GM23248 (cell line): ENCODE results near the gene CAPN9. TPM values are rescaled to one million over a fixed set of nuclear protein-coding genes. Genes with fewer than 3 reads are reported as not detected.
A peak's percentile ranks its signal among the peaks of the same experiment; 100 is the strongest.

Source experiments
- DNase-seq: peaks from one replicate; pipeline ENCODE4 v3.0.0-alpha.2; 2015
- H2AFZ ChIP-seq: fragments of 200-600 bp; sonication (generic); 2 replicates; pipeline ENCODE4 v1.6.1; 2016; ENCODE audit warnings: antibody characterized with exemption
- H3F3A ChIP-seq: fragments of 200-600 bp; sonication (generic); 2 replicates; pipeline ENCODE4 v1.6.1; 2016; ENCODE audit warnings: mild to moderate bottlenecking, antibody characterized with exemption, mixed run types; ENCODE audit not compliant: insufficient read depth
- H3K27ac ChIP-seq: fragments of 200-600 bp; sonication (generic); 2 replicates; pipeline ENCODE4 v1.5.1; 2016; ENCODE audit warnings: mild to moderate bottlenecking
- H3K27me3 ChIP-seq: fragments of 200-600 bp; sonication (generic); replicated peaks from 2 replicates; pipeline ENCODE4 v1.6.1; 2016; ENCODE audit warnings: mild to moderate bottlenecking; ENCODE audit not compliant: insufficient read depth
- H3K36me3 ChIP-seq: fragments of 200-600 bp; sonication (generic); 2 replicates; pipeline ENCODE4 v1.6.1; 2016; ENCODE audit warnings: low read depth, mild to moderate bottlenecking
- H3K4me1 ChIP-seq: fragments of 200-600 bp; sonication (generic); 2 replicates; pipeline ENCODE4 v1.6.1; 2016; ENCODE audit warnings: mild to moderate bottlenecking; ENCODE audit not compliant: insufficient read depth
- H3K4me2 ChIP-seq: fragments of 200-600 bp; sonication (generic); one replicate; pipeline ENCODE4 v1.6.1; 2016; ENCODE audit warnings: mild to moderate bottlenecking; ENCODE audit not compliant: unreplicated experiment
- H3K4me3 ChIP-seq: fragments of 200-600 bp; sonication (generic); 2 replicates; pipeline ENCODE4 v1.5.1; 2016; ENCODE audit warnings: mild to moderate bottlenecking
- H3K79me2 ChIP-seq: fragments of 200-600 bp; sonication (generic); 2 replicates; pipeline ENCODE4 v1.6.1; 2016; ENCODE audit warnings: mild to moderate bottlenecking; ENCODE audit not compliant: insufficient read depth
- H3K9ac ChIP-seq: fragments of 200-600 bp; sonication (generic); 2 replicates; pipeline ENCODE4 v1.6.1; 2016; ENCODE audit warnings: mild to moderate bottlenecking
- H3K9me2 ChIP-seq: fragments of 200-600 bp; sonication (generic); 2 replicates; pipeline ENCODE4 v1.6.1; 2016; ENCODE audit warnings: mixed run types, mild to moderate bottlenecking, moderate library complexity; ENCODE audit not compliant: insufficient read depth
- H3K9me3 ChIP-seq: fragments of 200-600 bp; sonication (generic); one replicate; pipeline ENCODE4 v1.6.1; 2017; ENCODE audit warnings: low read depth
- H4K20me1 ChIP-seq: fragments of 200-600 bp; sonication (generic); 2 replicates; pipeline ENCODE4 v1.6.0; 2016; ENCODE audit not compliant: insufficient read depth
- EZH2 ChIP-seq: fragments of 200-600 bp; sonication (generic); IDR thresholded peaks from 2 replicates; pipeline ENCODE4 v1.6.1; 2018; ENCODE audit warnings: antibody characterized with exemption, mild to moderate bottlenecking; ENCODE audit not compliant: insufficient read depth, poor library complexity, severe bottlenecking
- EZH2phosphoT487 ChIP-seq: fragments of 200-600 bp; sonication (generic); IDR thresholded peaks from 2 replicates; pipeline ENCODE4 v1.6.1; 2018; ENCODE audit warnings: antibody characterized with exemption, moderate library complexity, mild to moderate bottlenecking, low read depth; ENCODE audit not compliant: insufficient read depth
- WGBS, 2 experiments: methylation state at CpG; one replicate each; pipeline ENCODE4 v1.1.6; 2015 to 2017; ENCODE audit warnings: low lambda C conversion rate in 2 of 2, low coverage in 1 of 2; ENCODE audit errors: missing lambda C conversion rate in 2 of 2; 5-methylcytosine and 5-hydroxymethylcytosine counted together
- in situ Hi-C: fragments of 300-500 bp; cut with MboI; formaldehyde crosslinking; loops from 2 replicates; pipeline ENCODE4 v1.15.0; 2020
- polyA plus RNA-seq: library from polyadenylated mRNA; unstranded; fragments of >200 nt; fragmentation: Nextera tagmentation; extraction: Ambion mirVana; gene quantifications from 2 replicates; pipeline ENCODE4 v1.2.1, GENCODE V29; 2016
- total RNA-seq: library from RNA; depleted of rRNA; stranded (reverse); fragments of >200 nt; shearing (Covaris generic); gene quantifications from 2 replicates; pipeline ENCODE4 v1.2.3, GENCODE V29; 2014

The CAPN9 gene
- total and polyA plus RNA-seq, 2 experiments from 2014 or later, result not detected

DNA sequence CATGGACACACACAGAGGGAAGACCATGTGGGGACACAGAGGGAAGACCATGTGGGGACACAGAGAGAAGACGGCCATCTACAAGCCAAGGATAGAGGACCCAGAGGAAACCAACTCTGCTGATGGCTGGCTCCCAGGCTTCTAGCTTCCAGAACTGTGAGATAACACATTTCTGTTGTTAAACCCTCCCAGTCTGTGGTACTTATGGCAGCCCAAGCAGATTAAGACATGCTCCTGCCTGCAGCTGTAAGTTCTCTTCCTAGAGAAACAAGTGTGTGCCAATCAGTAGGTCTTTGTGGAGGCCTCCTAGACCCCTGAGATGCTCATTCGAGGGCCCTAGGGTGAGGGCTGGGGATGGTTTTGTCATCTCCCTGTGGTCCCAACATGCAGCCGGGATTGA lies 35.9 kb upstream of the CAPN9 start:
- no peak for TF ChIP-seq EZH2phosphoT487
- Histone ChIP-seq H3K4me1 (peaks cover 6% of the 10 kb centered on the region), H3K27me3 (peaks cover 3% of the 10 kb centered on the region; the same call in 1 of the 2 replicates), H3K27ac (no peak overlapping the region), H2AFZ (no peak overlapping the region), H3K79me2 (no peaks in the 10 kb centered on the region), H3K9ac (no peak overlapping the region), H4K20me1 (no peaks in the 10 kb centered on the region), H3K36me3 (no peaks in the 10 kb centered on the region), H3K9me2 (no peaks in the 10 kb centered on the region), H3F3A (no peaks in the 10 kb centered on the region), H3K4me3 (no peak overlapping the region), H3K4me2 (no peak overlapping the region), H3K9me3 (no peaks in the 10 kb centered on the region)
- WGBS, 2 experiments, result 63 to 67% methylated on average over 3 of the region's 3 CpGs
- no peak for DNase-seq
- in situ Hi-C loops, result no loop called here

DNA sequence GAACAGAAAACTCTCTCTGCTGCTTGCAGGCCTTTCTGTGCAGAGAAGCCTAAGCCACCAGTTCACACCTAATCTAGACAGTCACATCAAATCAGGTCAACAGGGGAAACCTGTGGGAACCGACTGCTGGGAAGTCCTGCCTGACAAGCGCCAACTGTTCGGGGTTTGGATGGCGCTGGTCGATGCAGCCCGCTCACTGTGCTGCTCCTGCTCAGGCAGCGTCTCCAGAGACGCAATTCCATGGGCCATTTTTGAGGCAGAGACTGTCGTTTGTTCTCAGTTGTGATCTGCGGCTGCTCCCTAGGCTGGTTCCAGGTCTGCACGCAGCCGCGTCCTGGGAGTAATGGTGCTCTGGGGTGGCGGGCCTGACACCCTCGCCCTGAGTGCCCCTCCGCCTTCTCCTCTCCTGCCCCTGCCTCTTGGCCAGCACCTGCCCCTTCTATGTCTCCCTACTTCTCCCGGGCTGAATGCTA lies 34.7 kb upstream of the CAPN9 start:
- no peaks in the 10 kb centered on the region for H4K20me1 ChIP-seq
- no peak overlapping the region for H3K27ac ChIP-seq
- DNase-seq, result no peak
- H3F3A ChIP-seq, result no peaks in the 10 kb centered on the region
- peaks cover 3% of the 10 kb centered on the region; the same call in 1 of the 2 replicates for H3K27me3 ChIP-seq
- H3K4me3 ChIP-seq, result no peak overlapping the region
- H3K9ac ChIP-seq, result no peak overlapping the region
- H3K36me3 ChIP-seq, result no peaks in the 10 kb centered on the region
- in situ Hi-C loops, result no loop called here
- H3K4me2 ChIP-seq, result no peak overlapping the region
- 82 to 85% methylated on average over 14 to 17 of the region's 17 CpGs for WGBS, 2 experiments
- no peaks in the 10 kb centered on the region for H3K9me3 ChIP-seq
- H3K9me2 ChIP-seq, result no peaks in the 10 kb centered on the region
- no peak overlapping the region for H2AFZ ChIP-seq
- no peaks in the 10 kb centered on the region for H3K79me2 ChIP-seq
- no peak for TF ChIP-seq EZH2
- TF ChIP-seq EZH2phosphoT487, result no peak
- peaks cover 6% of the 10 kb centered on the region for H3K4me1 ChIP-seq

DNA sequence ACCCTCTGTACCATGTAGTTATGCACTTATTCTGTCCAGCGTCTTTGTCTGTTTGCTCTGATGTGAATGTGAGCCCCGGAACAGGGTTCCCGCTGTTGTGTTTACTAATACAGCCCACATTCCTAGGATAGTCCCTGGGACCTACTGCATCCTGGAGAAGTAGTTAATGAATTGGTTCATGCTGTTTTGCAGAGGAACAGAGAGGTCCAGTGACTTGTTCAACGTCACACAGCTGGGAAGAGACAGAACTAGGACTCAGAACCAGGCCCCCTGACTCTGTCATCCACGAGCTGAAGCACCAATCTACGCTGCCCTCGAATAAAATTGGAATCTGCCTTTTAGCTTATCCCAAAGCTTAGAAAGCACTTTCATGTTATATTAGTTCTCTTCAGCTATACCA lies 34.0 kb upstream of the CAPN9 start:
- Histone ChIP-seq H3K9me2 (no peaks in the 10 kb centered on the region), H3K4me3 (no peak overlapping the region), H3F3A (no peaks in the 10 kb centered on the region), H3K9me3 (no peaks in the 10 kb centered on the region), H2AFZ (no peak overlapping the region), H4K20me1 (no peaks in the 10 kb centered on the region), H3K4me1 (peaks cover 6% of the 10 kb centered on the region), H3K27me3 (peaks cover 3% of the 10 kb centered on the region; the same call in 1 of the 2 replicates), H3K4me2 (no peak overlapping the region), H3K36me3 (no peaks in the 10 kb centered on the region), H3K9ac (no peak overlapping the region), H3K27ac (no peak overlapping the region), H3K79me2 (no peaks in the 10 kb centered on the region)
- in situ Hi-C loops, result no loop called here
- no peak for DNase-seq
- WGBS, 2 experiments, result 62 to 64% methylated on average over 7 of the region's 7 CpGs
- TF ChIP-seq EZH2 (no peak), EZH2phosphoT487 (no peak)

DNA sequence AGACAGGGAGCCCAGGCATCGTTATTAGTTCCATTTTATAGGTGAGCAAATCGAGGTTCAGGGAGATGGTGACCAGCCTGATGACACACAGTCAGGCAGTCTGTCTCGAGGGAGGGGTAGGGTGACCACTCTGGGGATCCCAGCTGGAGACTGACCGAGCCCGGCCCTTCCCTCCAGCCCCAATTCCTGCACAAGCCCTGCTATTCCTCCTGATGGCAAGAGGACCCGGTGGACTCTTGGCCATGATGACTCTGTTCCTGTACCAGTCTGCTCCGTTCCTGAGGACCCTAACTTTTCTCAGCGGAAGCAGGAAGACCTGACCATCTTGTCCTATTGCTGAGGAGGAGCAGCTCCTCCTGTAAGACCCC lies 33.7 kb upstream of the CAPN9 start:
- Histone ChIP-seq H3K36me3 (no peaks in the 10 kb centered on the region), H3K4me2 (peak overlapping the region; percentile 68), H3K9me2 (no peaks in the 10 kb centered on the region), H4K20me1 (no peaks in the 10 kb centered on the region), H3K4me3 (peak overlapping the region; percentile 49), H3K4me1 (peaks cover 6% of the 10 kb centered on the region), H2AFZ (no peak overlapping the region), H3K9me3 (no peaks in the 10 kb centered on the region), H3K9ac (no peak overlapping the region), H3F3A (no peaks in the 10 kb centered on the region), H3K79me2 (no peaks in the 10 kb centered on the region), H3K27me3 (peaks cover 3% of the 10 kb centered on the region; the same call in 1 of the 2 replicates), H3K27ac (no peak overlapping the region)
- TF ChIP-seq EZH2 (no peak), EZH2phosphoT487 (no peak)
- no peak for DNase-seq
- in situ Hi-C loops, result no loop called here
- 68 to 75% methylated on average over 8 of the region's 8 CpGs for WGBS, 2 experiments
